Bronchial epithelial cell (primary cell): Measurements from ENCODE around the gene FBXO42. TPM values are rescaled to one million over a fixed set of nuclear protein-coding genes. Genes with fewer than 3 reads are reported as not detected.
"Not testable (repeated sequence)": the region's sequence is repeated elsewhere in the genome, so short reads cannot be mapped to it uniquely, and the experiment has no call there.

Experiments
- DNase-seq: peaks from one replicate; pipeline ENCODE4 v3.0.0-alpha.2; 2010; ENCODE audit warnings: low read depth
- FAIRE-seq: peaks from 2 replicates; lab custom pipeline; 2011; peaks lifted over from hg19 to GRCh38; lab: Jason Lieb, UNC
- H3K27me3 ChIP-seq: 2 replicates; pipeline ENCODE4 v1.5.1; 2011; ENCODE audit warnings: low read length; ENCODE audit not compliant: control insufficient read depth, insufficient read depth
- H3K36me3 ChIP-seq: 2 replicates; pipeline ENCODE4 v1.5.1; 2011; ENCODE audit warnings: low read length; ENCODE audit not compliant: control insufficient read depth, insufficient read depth
- H3K4me3 ChIP-seq: 2 replicates; pipeline ENCODE4 v1.5.1; 2011; ENCODE audit warnings: mild to moderate bottlenecking, low read depth, low read length, control low read depth
- total RNA-seq: library from RNA; depleted of rRNA; stranded (reverse); fragments of >200 nt; gene quantifications from 2 replicates; pipeline ENCODE4 v1.2.1, GENCODE V29; 2014
- TF ChIP-seq, protein P1 (sequence below): IDR thresholded peaks from 2 replicates; pipeline ENCODE4 v1.5.1; 2011; ENCODE audit warnings: mild to moderate bottlenecking, moderate library complexity, low read length, control low read depth, inconsistent platforms; ENCODE audit not compliant: insufficient read depth, severe bottlenecking

FBXO42 gene
- total RNA-seq, 1 donor from 2014 or later: 10.8 TPM

DNA sequence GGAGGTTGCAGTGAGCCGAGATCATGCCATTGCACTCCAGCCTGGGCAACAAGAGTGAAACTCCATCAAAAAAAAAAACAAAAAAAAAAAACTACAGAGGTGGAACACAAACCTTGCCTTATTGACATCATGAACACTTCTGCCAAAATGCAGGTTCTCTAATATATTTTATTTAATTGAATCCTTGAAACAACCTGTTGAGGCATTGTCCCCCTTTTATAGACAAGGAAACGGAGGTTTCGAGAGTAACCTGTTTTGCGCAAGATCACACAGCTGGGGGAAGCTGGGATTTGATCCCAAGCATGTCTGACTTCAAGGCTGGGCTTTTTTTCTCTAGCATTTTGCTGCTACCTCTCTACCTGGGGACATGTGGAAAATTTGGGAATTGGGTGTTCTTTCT is 17.5 kb upstream of the FBXO42 start:
- Histone ChIP-seq H3K36me3 (peaks cover 3% of the 10 kb centered on the region), H3K4me3 (no peak overlapping the region), H3K27me3 (no peaks in the 10 kb centered on the region)
- TF ChIP-seq, protein P1, sequence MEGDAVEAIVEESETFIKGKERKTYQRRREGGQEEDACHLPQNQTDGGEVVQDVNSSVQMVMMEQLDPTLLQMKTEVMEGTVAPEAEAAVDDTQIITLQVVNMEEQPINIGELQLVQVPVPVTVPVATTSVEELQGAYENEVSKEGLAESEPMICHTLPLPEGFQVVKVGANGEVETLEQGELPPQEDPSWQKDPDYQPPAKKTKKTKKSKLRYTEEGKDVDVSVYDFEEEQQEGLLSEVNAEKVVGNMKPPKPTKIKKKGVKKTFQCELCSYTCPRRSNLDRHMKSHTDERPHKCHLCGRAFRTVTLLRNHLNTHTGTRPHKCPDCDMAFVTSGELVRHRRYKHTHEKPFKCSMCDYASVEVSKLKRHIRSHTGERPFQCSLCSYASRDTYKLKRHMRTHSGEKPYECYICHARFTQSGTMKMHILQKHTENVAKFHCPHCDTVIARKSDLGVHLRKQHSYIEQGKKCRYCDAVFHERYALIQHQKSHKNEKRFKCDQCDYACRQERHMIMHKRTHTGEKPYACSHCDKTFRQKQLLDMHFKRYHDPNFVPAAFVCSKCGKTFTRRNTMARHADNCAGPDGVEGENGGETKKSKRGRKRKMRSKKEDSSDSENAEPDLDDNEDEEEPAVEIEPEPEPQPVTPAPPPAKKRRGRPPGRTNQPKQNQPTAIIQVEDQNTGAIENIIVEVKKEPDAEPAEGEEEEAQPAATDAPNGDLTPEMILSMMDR: no peak
- FAIRE-seq (no peak), DNase-seq (no peak)

DNA sequence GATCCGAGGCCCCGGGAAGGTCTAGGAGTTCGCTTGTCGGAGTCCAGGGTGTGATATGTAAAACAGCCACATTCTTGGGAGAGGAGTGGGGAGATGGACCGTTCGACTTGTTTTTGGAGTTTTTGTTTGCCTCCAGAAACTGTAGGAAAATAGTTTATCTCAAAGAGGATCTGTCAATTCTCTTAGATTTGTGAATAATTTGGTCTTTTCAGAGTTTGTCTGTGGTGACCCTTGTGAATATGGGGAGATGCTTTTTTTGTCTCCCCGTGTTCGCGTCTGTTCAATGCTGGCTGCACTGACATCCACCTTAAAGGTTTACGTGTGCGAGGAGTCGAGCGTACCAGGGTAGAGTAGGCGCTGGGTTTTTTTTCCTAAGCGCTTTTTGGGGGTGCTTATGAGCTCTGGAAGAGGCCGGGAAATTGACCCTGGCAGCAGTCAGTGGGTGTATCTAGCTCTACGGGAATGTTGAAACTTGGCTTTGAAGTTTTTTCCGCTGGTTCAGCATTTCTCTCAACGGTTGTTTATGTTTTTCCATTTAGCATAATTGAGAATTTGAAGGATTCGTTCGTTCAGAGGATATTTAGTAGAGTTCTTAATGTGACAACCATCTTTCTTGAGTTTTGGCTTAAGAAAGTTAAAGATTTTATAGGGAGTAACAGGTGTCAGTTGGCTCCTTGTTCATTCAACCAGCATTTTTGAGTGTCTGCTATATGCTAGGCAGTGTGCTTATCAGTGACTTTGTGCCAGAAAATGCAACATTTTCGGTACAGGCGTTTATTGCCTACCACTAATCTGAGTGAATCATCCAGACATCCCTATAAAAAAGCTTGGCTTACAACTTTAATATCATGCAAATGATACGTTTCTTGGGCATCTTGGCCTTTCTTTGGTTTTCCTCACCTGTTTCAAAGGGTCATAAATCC is 15.9 kb upstream of the FBXO42 start:
- TF ChIP-seq, protein P1: no peak
- H3K4me3 ChIP-seq: peak overlapping the region; percentile 87
- peaks cover 2% of the 10 kb centered on the region for H3K36me3 ChIP-seq
- H3K27me3 ChIP-seq: no peaks in the 10 kb centered on the region
- FAIRE-seq (no peak), DNase-seq (peak; percentile 40)

DNA sequence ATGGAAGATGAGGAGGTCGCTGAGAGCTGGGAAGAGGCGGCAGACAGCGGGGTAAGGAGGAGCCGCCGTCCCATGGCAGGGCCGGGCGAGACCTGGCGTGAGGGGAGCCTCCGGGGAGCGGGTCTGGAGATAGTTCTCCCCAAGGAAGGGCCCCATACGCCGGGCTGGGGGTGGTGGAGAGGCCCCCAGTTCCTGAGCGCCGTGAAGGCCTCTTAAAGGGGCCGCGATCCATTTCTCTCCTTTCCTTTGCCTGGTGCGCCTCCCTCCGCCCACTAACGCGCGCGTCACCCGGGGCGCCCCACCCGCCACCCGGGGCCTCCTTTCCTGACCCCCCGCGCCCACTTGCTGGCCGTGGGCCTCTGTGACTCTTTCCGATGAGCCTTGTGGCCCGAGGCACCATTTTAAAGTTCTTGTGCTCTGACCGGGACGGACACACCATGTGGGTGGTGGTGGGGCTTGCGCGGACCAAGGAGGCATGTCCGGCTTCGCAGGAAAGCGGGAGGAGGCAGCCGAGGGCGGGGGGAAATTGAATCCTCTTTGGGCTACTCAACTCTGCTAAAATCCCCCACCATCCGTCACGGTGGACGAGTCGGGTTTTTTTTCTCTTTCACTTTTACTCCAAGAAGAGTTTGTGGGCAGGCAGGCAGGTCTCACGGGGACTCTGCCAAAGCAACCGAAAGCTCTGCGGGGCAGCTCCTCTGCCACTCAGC is 15.1 kb upstream of the FBXO42 start:
- H3K36me3 ChIP-seq: no peaks in the 10 kb centered on the region
- DNase-seq: peak; percentile 62
- H3K27me3 ChIP-seq: no peaks in the 10 kb centered on the region
- TF ChIP-seq, protein P1: no peak
- FAIRE-seq: no peak
- H3K4me3 ChIP-seq: peak overlapping the region; percentile 87

DNA sequence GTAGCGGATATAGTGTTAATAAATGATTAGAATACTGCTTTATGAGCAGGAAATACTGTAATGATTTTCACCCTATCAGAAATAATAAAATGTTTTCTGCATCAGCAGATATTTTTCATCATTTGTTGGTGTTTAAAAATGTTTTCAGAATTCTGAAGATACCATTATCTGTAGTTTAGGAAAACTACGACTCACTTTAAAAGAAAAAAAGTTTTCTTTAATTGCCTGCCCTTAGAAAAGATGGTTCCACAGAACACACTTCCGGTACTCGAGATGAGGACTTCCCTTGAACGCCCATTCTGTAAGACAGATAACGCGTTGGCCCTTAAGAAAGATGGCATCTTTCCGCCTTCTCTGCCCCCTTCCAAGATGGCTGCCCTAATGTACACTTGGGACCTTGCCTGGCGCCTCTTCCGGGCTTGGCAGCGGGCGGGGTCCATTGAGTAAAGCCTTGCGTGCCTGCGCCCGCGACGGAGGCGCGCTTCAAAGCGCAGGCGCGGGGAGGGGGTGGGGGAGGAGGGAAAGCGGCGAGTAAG is 14.5 kb upstream of the FBXO42 start, which contains the start of gene SZRD1:
Gene SZRD1, plus strand, starts transcription at position 521 of the 536 bp plus-strand sequence. CDS start 16 bp downstream, outside the sequence.
- peak within 1 kb of the TSS; percentile 87 for H3K4me3 ChIP-seq
- TF ChIP-seq, protein P1: no peak
- no peaks in the 10 kb centered on the region for H3K27me3 ChIP-seq
- H3K36me3 ChIP-seq: no peaks in the 10 kb centered on the region
- DNase-seq (peak; percentile 98), FAIRE-seq (no peak)

DNA sequence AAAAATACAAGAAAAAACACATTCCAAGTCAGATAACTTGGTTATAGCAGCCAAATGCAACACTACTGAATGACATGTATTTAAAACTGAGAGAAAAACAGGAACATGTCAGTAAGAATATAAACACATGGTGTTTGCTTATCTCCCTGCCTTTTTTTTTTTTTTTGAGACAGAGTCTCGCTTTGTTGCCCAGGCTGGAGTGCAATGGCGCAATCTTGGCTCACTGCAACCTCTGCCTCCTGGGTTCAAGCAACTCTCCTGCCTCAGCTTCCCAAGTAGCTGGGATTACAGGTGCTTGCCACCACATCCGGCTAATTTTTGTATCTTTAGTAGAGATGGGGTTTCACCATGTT is 12.8 kb upstream of the FBXO42 start:
- H3K27me3 ChIP-seq, DNase-seq, H3K4me3 ChIP-seq, FAIRE-seq, H3K36me3 ChIP-seq: not testable (repeated sequence)

DNA sequence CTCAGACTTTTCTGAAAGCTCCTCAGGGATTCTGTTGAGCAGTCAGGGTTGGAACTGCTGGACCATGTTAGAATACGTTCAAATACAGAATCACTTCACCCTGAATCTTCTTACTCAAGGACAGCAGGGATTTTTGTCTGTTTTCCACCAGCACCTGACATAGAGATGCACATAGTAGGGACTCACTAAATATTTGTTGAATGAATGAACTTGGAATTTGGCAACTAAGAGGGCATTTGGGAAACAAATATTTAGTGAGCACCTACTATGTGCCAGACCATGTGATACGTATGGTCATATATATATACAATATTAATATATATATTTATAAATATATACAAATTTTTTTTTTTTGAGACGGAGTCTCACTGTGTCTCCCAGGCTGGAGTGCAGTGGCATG is 4.6 kb upstream of the FBXO42 start:
- FAIRE-seq (no peak), DNase-seq (no peak)
- Histone ChIP-seq H3K4me3 (no peak overlapping the region), H3K27me3 (no peaks in the 10 kb centered on the region), H3K36me3 (no peaks in the 10 kb centered on the region)
- TF ChIP-seq, protein P1: no peak
